Lung microvascular endothelial cell (primary cell): ENCODE data around the gene RPL39L. TPM values are rescaled to one million over a fixed set of nuclear protein-coding genes. Genes with fewer than 3 reads are reported as not detected.

Experiments used
- DNase-seq, 2 donors: peaks; one replicate each; pipeline versions ENCODE4 v3.0.0 to v3.0.0-alpha.2; 2010; ENCODE audit warnings: low read depth in 2 of 2
- total RNA-seq: library from RNA; depleted of rRNA; stranded (reverse); fragments of >200 nt; gene quantifications from 2 replicates; pipeline ENCODE4 v1.2.1, GENCODE V29; 2014

The RPL39L gene
- total RNA-seq, 1 donor from 2014 or later = 15.7 TPM

- DNase-seq = no peak
These were observed 40.3 kb downstream of the RPL39L start for GRCh38 chr3:187098923-187099512.

GRCh38 chr3:187093320-187093719, 46.0 kb downstream of the RPL39L start:
- no peak for DNase-seq

- DNase-seq = no peak
These were observed 50.6 kb downstream of the RPL39L start for GRCh38 chr3:187088701-187089100.

- no peak for DNase-seq
These were observed 52.5 kb downstream of the RPL39L start for GRCh38 chr3:187086831-187087230.

GRCh38 chr3:187085933-187086332, 53.4 kb downstream of the RPL39L start:
- no peak for DNase-seq

GRCh38 chr3:187085021-187085666, 54.2 kb downstream of the RPL39L start:
- peak; percentile 51 to 58 for DNase-seq

GRCh38 chr3:187084580-187084979, 54.7 kb downstream of the RPL39L start:
- peak in 1 of 2 donors; percentile 31 for DNase-seq

GRCh38 chr3:187084126-187084525, 55.2 kb downstream of the RPL39L start:
- DNase-seq = no peak

- no peak for DNase-seq
These were observed 56.4 kb downstream of the RPL39L start for GRCh38 chr3:187082758-187083375.

GRCh38 chr3:187080799-187081450, 58.4 kb downstream of the RPL39L start:
- no peak for DNase-seq

- no peak for DNase-seq
These were observed 59.9 kb downstream of the RPL39L start for GRCh38 chr3:187079090-187080022.

GRCh38 chr3:187077537-187077936, 61.8 kb downstream of the RPL39L start:
- no peak for DNase-seq

GRCh38 chr3:187077085-187077484, 62.2 kb downstream of the RPL39L start:
- no peak for DNase-seq

GRCh38 chr3:187076297-187076696, 63.0 kb downstream of the RPL39L start:
- DNase-seq = no peak

GRCh38 chr3:187074846-187075245, 64.5 kb downstream of the RPL39L start:
- no peak for DNase-seq

GRCh38 chr3:187073581-187074098, 65.7 kb downstream of the RPL39L start:
- no peak for DNase-seq

- no peak for DNase-seq
These were observed 66.8 kb downstream of the RPL39L start for GRCh38 chr3:187072511-187072910.

- DNase-seq = no peak
These were observed 67.2 kb downstream of the RPL39L start for GRCh38 chr3:187072102-187072501.
